Left cardiac atrium (tissue), 4 donors: Measurements from ENCODE around the gene TBX19. TPM values are rescaled to one million over a fixed set of nuclear protein-coding genes. Genes with fewer than 3 reads are reported as not detected.
A peak's percentile ranks its signal among the peaks of the same experiment; 100 is the strongest.
"Not testable (repeated sequence)": the region's sequence is repeated elsewhere in the genome, so short reads cannot be mapped to it uniquely, and the experiment has no call there.

Source experiments
- ATAC-seq, 2 donors: fragments of 200-7000 bp; cut with Tn5 transposase; one replicate each; pipeline ENCODE4 v1.9.1; 2020; ENCODE audit warnings: mild to moderate bottlenecking in 2 of 2, moderate library complexity in 2 of 2
- DNase-seq: peaks from one replicate; pipeline ENCODE4 v3.0.0-alpha.2; 2020
- intact Hi-C, 2 donors: fragments of 100-400 bp; cut with DNase I; formaldehyde crosslinking; loops; one replicate each; pipeline versions ENCODE4 v1.14.1 to v1.15.1; 2022 to 2023
- total RNA-seq, 2 donors: library from RNA; stranded (reverse); fragmentation: NEBNext Ultra II Directional; extraction: Animal tissue kit (Norgen Biotek cat#: 25700); gene quantifications; one replicate each; pipeline ENCODE4 v1.2.1, GENCODE V29; 2021
- donor health status: DM: no; HTN: yes; CAD: no.
- donor health status: DM: no; HTN: yes; CAD: no; lungs with severe emphysema.
- donor health status: DM: yes; HTN: yes; CAD: no.
- donor health status: Dilated cardiomyopathy.

The TBX19 gene
- total RNA-seq, 2 donors from 2014 or later: 0.84 to 0.88 TPM

GRCh38 chr1:168342572-168343280, 62.0 kb downstream of the TBX19 start:
- intact Hi-C loops: loop anchor here (2.0 to 10.0 kb wide), 4 partner anchors 230 to 1205 kb away; partner anchors contain the start of gene XCL1 (in 1 of the 2)
- DNase-seq: peak; percentile 87
- peak; percentile 99 for ATAC-seq

- intact Hi-C loops: loop anchor here (2.0 to 10.0 kb wide), 4 partner anchors 229 to 1204 kb away; partner anchors contain the start of gene XCL1 (in 1 of the 2)
- ATAC-seq (peak in 1 of 2 donors; percentile 22), DNase-seq (no peak)
Observed at GRCh38 chr1:168343566-168343965, 62.9 kb downstream of the TBX19 start.

- no peak for DNase-seq
- intact Hi-C loops: loop anchor here (5.0 to 10.0 kb wide), 3 partner anchors 230 to 1203 kb away; partner anchors contain the start of gene XCL1 (in 1 of the 2)
- no peak for ATAC-seq
Observed at GRCh38 chr1:168344517-168344916, 63.8 kb downstream of the TBX19 start.

GRCh38 chr1:168345939-168346338, 65.3 kb downstream of the TBX19 start:
- intact Hi-C loops: loop anchor here in 1 of 2 donors (10.0 kb wide), 1 partner anchor 229 kb away; the partner anchor contains the start of gene XCL1
- ATAC-seq (no peak), DNase-seq (no peak)

- no peak for DNase-seq
- ATAC-seq: no peak
- intact Hi-C loops: loop anchor here in 1 of 2 donors (10.0 kb wide), 1 partner anchor 227 kb away; the partner anchor contains the start of gene XCL1
Observed at GRCh38 chr1:168347630-168348029, 67.0 kb downstream of the TBX19 start.

GRCh38 chr1:168348146-168348709, 67.6 kb downstream of the TBX19 start:
- intact Hi-C loops: loop anchor here in 1 of 2 donors (10.0 kb wide), 1 partner anchor 227 kb away; the partner anchor contains the start of gene XCL1
- DNase-seq (no peak), ATAC-seq (no peak)

GRCh38 chr1:168354335-168355269, 73.9 kb downstream of the TBX19 start:
- DNase-seq, ATAC-seq, intact Hi-C loops: not testable (repeated sequence)

GRCh38 chr1:168360151-168361021, 79.7 kb downstream of the TBX19 start:
- ATAC-seq (peak; percentile 47 to 53), DNase-seq (no peak)
- intact Hi-C loops: no loop called here

- ATAC-seq: no peak
- intact Hi-C loops: no loop called here
- no peak for DNase-seq
Observed at GRCh38 chr1:168361252-168361651, 80.6 kb downstream of the TBX19 start.

- ATAC-seq: peak; percentile 51 to 67
- intact Hi-C loops: no loop called here
- no peak for DNase-seq
Observed at GRCh38 chr1:168362991-168363390, 82.3 kb downstream of the TBX19 start.

Other genes starting within 250 kb of the TBX19 start
- 1 to 10 TPM; 4.8 to 6.0 TPM for gene GPR161, start 143.9 kb upstream of the TBX19 start, total RNA-seq
- 10 to 100 TPM; 22.8 to 28.8 TPM for gene TIPRL, start 101.9 kb upstream of the TBX19 start, total RNA-seq
- 10 to 100 TPM; 28.4 to 30.0 TPM for gene SFT2D2, start 54.9 kb upstream of the TBX19 start, total RNA-seq